Loucy (cell line): ENCODE measurements around the gene CGB3.

ENCODE experiments used
- CTCF ChIP-seq: fragments of 200-600 bp; sonication (generic); conservative IDR thresholded peaks from 2 replicates; pipeline ENCODE4 v1.5.1; 2014; ENCODE audit warnings: mild to moderate bottlenecking, antibody characterized with exemption, low read length
- EZH2phosphoT487 ChIP-seq: fragments of 200-600 bp; IDR thresholded peaks from 2 replicates; pipeline ENCODE4 v1.6.1; 2018; ENCODE audit warnings: antibody characterized with exemption, mild to moderate bottlenecking, moderate library complexity, borderline replicate concordance

- TF ChIP-seq CTCF (no peak), EZH2phosphoT487 (no peak)
Measured at GRCh38 chr19:49004133-49004532, 20.0 kb downstream of the CGB3 start.
